GM12892 (cell line): ENCODE measurements around the gene OSBPL6.

Experiments used
- DNase-seq: peaks from one replicate; pipeline ENCODE4 v3.0.0; 2011; ENCODE audit not compliant: insufficient read length
- FAIRE-seq: peaks from 2 replicates; lab custom pipeline; 2011; peaks lifted over from hg19 to GRCh38; lab: Jason Lieb, UNC
- POLR2A ChIP-seq: IDR thresholded peaks from 2 replicates; pipeline ENCODE4 v1.6.1; 2011; ENCODE audit warnings: low read depth, low read length, control low read depth
- POLR2AphosphoS5 ChIP-seq: IDR thresholded peaks from 2 replicates; pipeline ENCODE4 v1.6.1; 2011; ENCODE audit warnings: low read depth, low read length, control low read depth
- TAF1 ChIP-seq: IDR thresholded peaks from 2 replicates; pipeline ENCODE4 v1.6.1; 2011; ENCODE audit warnings: low read depth, mild to moderate bottlenecking, control low read depth, low read length, borderline replicate concordance

OSBPL6 gene

GRCh38 chr2:178427458-178427857, 233.1 kb downstream of the OSBPL6 start:
- FAIRE-seq (no peak), DNase-seq (no peak)

GRCh38 chr2:178428396-178428806, 234.1 kb downstream of the OSBPL6 start:
- TF ChIP-seq POLR2AphosphoS5 (no peak), POLR2A (no peak), TAF1 (no peak)
- DNase-seq (no peak), FAIRE-seq (no peak)

More at GRCh38 chr2:178427458-178427857, 233.1 kb downstream of the OSBPL6 start:
- TF ChIP-seq TAF1 (no peak), POLR2AphosphoS5 (no peak), POLR2A (no peak)

- no peak for FAIRE-seq
- TF ChIP-seq TAF1 (no peak), POLR2A (no peak), POLR2AphosphoS5 (no peak)
- DNase-seq, result no peak
These were observed 235.0 kb downstream of the OSBPL6 start for GRCh38 chr2:178429336-178429735.

GRCh38 chr2:178436662-178437061, 242.3 kb downstream of the OSBPL6 start:
- FAIRE-seq (no peak), DNase-seq (no peak)
- TF ChIP-seq POLR2AphosphoS5 (no peak), POLR2A (no peak), TAF1 (no peak)

GRCh38 chr2:178441426-178441825, 247.1 kb downstream of the OSBPL6 start:
- no peak for FAIRE-seq
- DNase-seq, result no peak
- no peak for TF ChIP-seq POLR2AphosphoS5
- TF ChIP-seq POLR2A, result no peak
- no peak for TF ChIP-seq TAF1

- FAIRE-seq, result no peak
- no peak for DNase-seq
- TF ChIP-seq POLR2AphosphoS5 (no peak), TAF1 (no peak), POLR2A (no peak)
These were observed 254.8 kb downstream of the OSBPL6 start for GRCh38 chr2:178448968-178449661.

GRCh38 chr2:178449700-178450523, 255.6 kb downstream of the OSBPL6 start:
- DNase-seq (no peak), FAIRE-seq (no peak)
- TF ChIP-seq TAF1, result no peak
- TF ChIP-seq POLR2AphosphoS5, result no peak
- TF ChIP-seq POLR2A, result no peak

- DNase-seq, result no peak
These were observed 256.1 kb downstream of the OSBPL6 start for GRCh38 chr2:178450524-178450773.

GRCh38 chr2:178450774-178451525, 256.6 kb downstream of the OSBPL6 start, which contains the start of the genes PJVK and PRKRA:
TSS of gene PJVK (plus strand) at chr2:178451378. CDS start at chr2:178453410, 2,032 bp downstream.
TSS of gene PRKRA (minus strand) at chr2:178451175. CDS start at chr2:178451030, 145 bp downstream.
- peak; percentile 96 for FAIRE-seq
- peak; percentile 43; the same call in 1 of the 2 replicates for TF ChIP-seq TAF1
- TF ChIP-seq POLR2A, result peak; percentile 88
- peak; percentile 90 for TF ChIP-seq POLR2AphosphoS5
- peak; percentile 76 for DNase-seq

More at GRCh38 chr2:178450524-178450773, 256.1 kb downstream of the OSBPL6 start:
- no peak for FAIRE-seq
- 0 out of 2 replicates have a peak, but pooled peaks have one; percentile 44 for TF ChIP-seq TAF1
- peak; percentile 29; the same call in 1 of the 2 replicates for TF ChIP-seq POLR2A
- TF ChIP-seq POLR2AphosphoS5, result no peak

GRCh38 chr2:178452334-178452733, 258.0 kb downstream of the OSBPL6 start:
- DNase-seq (no peak), FAIRE-seq (no peak)
- TF ChIP-seq TAF1 (no peak), POLR2AphosphoS5 (no peak), POLR2A (no peak)
